Measurements from ENCODE around the gene KRTAP10-10.
"Not testable (repeated sequence)": the region's sequence is repeated elsewhere in the genome, so short reads cannot be mapped to it uniquely, and the experiment has no call there.

KRTAP10-10 gene

DNA sequence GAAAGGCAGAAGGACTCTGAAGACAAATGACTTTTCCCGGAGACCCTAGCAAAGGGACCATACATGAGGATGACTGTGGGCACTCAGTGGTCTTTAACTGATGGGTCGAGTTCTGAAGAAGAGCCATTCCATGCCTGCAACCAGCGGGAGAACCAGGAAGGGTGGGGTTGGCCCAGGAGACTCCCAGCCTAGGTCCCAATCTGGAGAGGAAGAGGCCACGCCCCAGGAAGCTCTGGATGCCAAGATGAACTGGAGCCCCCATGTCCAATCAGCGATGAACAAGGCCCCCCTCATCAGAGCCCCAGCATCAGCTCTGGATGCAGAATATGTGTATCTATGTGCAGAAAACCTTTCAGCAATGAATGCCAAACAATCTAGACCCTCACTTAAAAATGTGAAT is 3.6 kb downstream of the KRTAP10-10 start:
- no peak for DNase-seq (ENCODE audit: low spot score)
- in situ Hi-C loops (cut with MboI; ENCODE audit: low sequenced_read_pairs, unreplicated experiment) = no loop called here
- TF ChIP-seq, protein P1, sequence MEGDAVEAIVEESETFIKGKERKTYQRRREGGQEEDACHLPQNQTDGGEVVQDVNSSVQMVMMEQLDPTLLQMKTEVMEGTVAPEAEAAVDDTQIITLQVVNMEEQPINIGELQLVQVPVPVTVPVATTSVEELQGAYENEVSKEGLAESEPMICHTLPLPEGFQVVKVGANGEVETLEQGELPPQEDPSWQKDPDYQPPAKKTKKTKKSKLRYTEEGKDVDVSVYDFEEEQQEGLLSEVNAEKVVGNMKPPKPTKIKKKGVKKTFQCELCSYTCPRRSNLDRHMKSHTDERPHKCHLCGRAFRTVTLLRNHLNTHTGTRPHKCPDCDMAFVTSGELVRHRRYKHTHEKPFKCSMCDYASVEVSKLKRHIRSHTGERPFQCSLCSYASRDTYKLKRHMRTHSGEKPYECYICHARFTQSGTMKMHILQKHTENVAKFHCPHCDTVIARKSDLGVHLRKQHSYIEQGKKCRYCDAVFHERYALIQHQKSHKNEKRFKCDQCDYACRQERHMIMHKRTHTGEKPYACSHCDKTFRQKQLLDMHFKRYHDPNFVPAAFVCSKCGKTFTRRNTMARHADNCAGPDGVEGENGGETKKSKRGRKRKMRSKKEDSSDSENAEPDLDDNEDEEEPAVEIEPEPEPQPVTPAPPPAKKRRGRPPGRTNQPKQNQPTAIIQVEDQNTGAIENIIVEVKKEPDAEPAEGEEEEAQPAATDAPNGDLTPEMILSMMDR (IDR thresholded peaks at IDR 0.05; ENCODE audit: borderline replicate concordance, control extremely low read depth, extremely low read depth, insufficient read depth, missing control alignments) = no peak

- TF ChIP-seq, protein P1 (IDR thresholded peaks at IDR 0.05; ENCODE audit: borderline replicate concordance, control extremely low read depth, extremely low read depth, insufficient read depth, missing control alignments) = no peak
- in situ Hi-C loops (cut with MboI; ENCODE audit: low sequenced_read_pairs, unreplicated experiment) = no loop called here
- no peak for DNase-seq (ENCODE audit: low spot score)
Observed at GRCh38 chr21:44643741-44644310, 6.7 kb downstream of the KRTAP10-10 start.

DNA sequence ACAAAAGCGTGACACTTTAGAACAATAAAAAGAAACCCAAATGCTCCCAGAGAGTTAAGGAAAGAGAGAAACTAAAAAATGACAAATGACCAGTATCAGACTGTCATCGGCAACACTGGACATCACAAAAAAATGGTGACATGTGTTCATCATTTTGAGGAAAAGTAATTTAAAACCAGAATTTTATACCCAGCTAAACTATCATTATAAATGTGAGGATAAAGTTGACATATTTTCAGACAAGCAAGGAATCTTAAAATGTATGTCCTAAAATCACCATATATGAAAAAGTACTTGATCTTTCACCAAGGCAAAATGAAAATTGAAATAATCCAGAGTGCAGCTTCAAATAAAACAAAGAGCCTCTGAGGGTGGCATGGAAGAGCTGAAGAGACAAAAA is 7.7 kb downstream of the KRTAP10-10 start:
- DNase-seq (ENCODE audit: low spot score) = no peak
- in situ Hi-C loops (cut with MboI; ENCODE audit: low sequenced_read_pairs, unreplicated experiment) = no loop called here
- TF ChIP-seq, protein P1 (IDR thresholded peaks at IDR 0.05; ENCODE audit: borderline replicate concordance, control extremely low read depth, extremely low read depth, insufficient read depth, missing control alignments) = no peak

DNA sequence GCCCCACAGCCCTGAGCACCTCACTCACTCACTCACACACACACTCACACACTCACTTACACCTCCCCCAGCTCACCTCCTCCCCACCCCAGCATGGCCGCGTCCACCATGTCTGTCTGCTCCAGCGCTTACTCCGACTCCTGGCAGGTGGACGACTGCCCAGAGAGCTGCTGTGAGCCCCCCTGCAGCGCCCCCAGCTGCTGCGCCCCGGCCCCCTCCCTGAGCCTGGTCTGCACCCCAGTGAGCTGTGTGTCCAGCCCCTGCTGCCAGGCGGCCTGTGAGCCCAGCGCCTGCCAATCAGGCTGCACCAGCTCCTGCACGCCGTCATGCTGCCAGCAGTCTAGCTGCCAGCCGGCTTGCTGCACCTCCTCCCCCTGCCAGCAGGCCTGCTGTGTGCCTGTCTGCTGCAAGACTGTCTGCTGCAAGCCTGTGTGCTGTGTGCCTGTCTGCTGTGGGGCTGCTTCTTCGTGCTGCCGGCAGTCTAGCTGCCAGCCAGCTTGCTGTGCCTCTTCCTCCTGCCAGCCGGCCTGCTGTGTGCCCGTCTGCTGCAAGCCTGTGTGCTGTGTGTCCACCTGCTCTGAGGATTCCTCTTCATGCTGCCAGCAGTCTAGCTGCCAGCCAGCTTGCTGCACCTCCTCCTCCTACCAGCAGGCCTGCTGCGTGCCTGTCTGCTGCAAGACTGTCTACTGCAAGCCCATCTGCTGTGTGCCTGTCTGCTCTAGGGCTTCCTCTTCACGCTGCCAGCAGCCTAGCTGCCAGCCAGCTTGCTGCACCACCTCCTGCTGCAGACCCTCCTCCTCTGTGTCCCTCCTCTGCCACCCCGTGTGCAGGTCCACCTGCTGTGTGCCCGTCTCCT is 9.4 kb downstream of the KRTAP10-10 start, which contains the start of gene KRTAP10-11:
TSS of gene KRTAP10-11 (plus strand) at position 49 of the 856 bp plus-strand sequence. CDS start at position 94, 45 bp downstream.
- in situ Hi-C loops (cut with MboI; ENCODE audit: low sequenced_read_pairs, unreplicated experiment) = not testable (repeated sequence)

GRCh38 chr21:44647222-44647552 is 10.0 kb downstream of the KRTAP10-10 start:
- in situ Hi-C loops (cut with MboI; ENCODE audit: low sequenced_read_pairs, unreplicated experiment) = no loop called here
- TF ChIP-seq, protein P1 (IDR thresholded peaks at IDR 0.05; ENCODE audit: borderline replicate concordance, control extremely low read depth, extremely low read depth, insufficient read depth, missing control alignments) = no peak
- DNase-seq (ENCODE audit: low spot score) = no peak

More for the DNA sequence above, 9.4 kb downstream of the KRTAP10-10 start, which contains the start of gene KRTAP10-11:
- not testable (repeated sequence) for DNase-seq (ENCODE audit: low spot score)

DNA sequence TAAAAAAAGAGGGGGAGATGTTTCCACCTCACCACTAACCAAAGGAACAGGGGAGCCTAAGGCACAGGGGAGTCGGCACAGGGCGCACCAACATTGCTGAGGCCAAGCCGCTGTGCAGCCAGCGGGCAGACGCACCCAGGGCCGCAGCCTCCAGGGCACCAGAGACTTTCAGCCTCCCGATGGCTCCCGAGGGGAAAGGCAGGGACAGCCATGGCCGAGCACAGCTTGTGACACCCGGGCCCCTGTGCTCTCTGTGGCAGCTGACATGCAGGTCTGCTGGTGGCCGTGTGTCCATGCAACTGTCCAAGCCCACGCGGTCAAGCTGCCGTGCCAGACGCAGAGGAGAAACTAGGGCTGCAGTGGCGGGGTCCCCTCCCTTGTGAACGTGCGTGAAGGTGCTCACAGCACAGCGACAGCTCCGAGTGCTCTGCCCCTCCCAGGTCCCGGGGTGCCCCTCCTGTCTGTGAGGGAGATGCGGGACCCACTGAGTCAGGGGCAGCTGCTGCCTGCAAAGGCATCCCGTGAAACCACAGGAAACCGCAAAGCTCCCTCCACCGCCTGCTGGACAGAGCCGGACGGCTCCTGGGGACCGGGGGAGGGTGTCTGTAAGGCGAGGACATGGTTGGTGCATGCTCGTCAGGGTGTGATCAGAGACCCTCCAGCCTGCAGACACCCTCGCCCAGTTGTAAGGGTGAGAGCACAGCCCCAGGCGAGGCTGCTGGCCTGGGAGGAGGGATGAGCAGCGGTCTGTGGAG is 11.6 kb downstream of the KRTAP10-10 start:
- TF ChIP-seq, protein P1 (IDR thresholded peaks at IDR 0.05; ENCODE audit: borderline replicate concordance, control extremely low read depth, extremely low read depth, insufficient read depth, missing control alignments) = no peak
- no peak for DNase-seq (ENCODE audit: low spot score)
- in situ Hi-C loops (cut with MboI; ENCODE audit: low sequenced_read_pairs, unreplicated experiment) = no loop called here
